ENCODE results near the gene BPIFB3. TPM values are rescaled to one million over a fixed set of nuclear protein-coding genes. Genes with fewer than 3 reads are reported as not detected.

Gene BPIFB3
- polyA plus RNA-seq, 3 donors = not detected

GRCh38 chr20:33091147-33091546, 37.4 kb downstream of the BPIFB3 start:
- H3K4me1 Mint-ChIP-seq = no peaks in the 10 kb centered on the region

GRCh38 chr20:33091693-33092092, 38.0 kb downstream of the BPIFB3 start:
- Mint-ChIP-seq H3K36me3 (no peaks in the 10 kb centered on the region), H3K4me3 (no peak overlapping the region), H3K27ac (peak overlapping the region in 1 of 7 donors; percentile 58), H3K4me1 (no peaks in the 10 kb centered on the region), H3K27me3 (ENCODE audit: low read depth in 3 of 3) (peaks cover 2 to 4% (median 3%) of the 10 kb centered on the region in 3 donors), H3K9me3 (no peaks in the 10 kb centered on the region)
- Histone ChIP-seq H3K9me3 (replicated peaks in 1 of 2; ENCODE audit: control insufficient read depth in 1 of 2, insufficient read depth in 1 of 2, low read length in 2 of 2) (no peaks in the 10 kb centered on the region), H4K20me1 (ENCODE audit: insufficient read depth, low read length) (no peaks in the 10 kb centered on the region), H2AFZ (ENCODE audit: insufficient read depth, low read depth, low read length, poor library complexity, severe bottlenecking) (no peak overlapping the region), H3K9ac (ENCODE audit: insufficient read depth, low read length, poor library complexity, severe bottlenecking) (no peak overlapping the region), H3K27me3 (ENCODE audit: control insufficient read depth in 2 of 2, insufficient read depth in 2 of 2, low read length in 2 of 2) (no peaks in the 10 kb centered on the region), H3K4me1 (ENCODE audit: control insufficient read depth in 1 of 2, insufficient read depth in 2 of 2, low read length in 2 of 2) (no peaks in the 10 kb centered on the region), H3K27ac (ENCODE audit: low read depth in 1 of 2, low read length in 2 of 2) (no peak overlapping the region), H3K36me3 (replicated peaks in 1 of 2; ENCODE audit: control insufficient read depth in 1 of 2, insufficient read depth in 2 of 2, low read length in 2 of 2) (no peaks in the 10 kb centered on the region), H3K4me3 (replicated peaks in 1 of 3; ENCODE audit: low read depth in 2 of 3, low read length in 3 of 3) (no peak overlapping the region), H3K4me2 (replicated peaks; ENCODE audit: extremely low read depth, low read length, poor library complexity, severe bottlenecking) (no peak overlapping the region), H3K79me2 (ENCODE audit: insufficient read depth, low read length) (no peaks in the 10 kb centered on the region)
- TF ChIP-seq CTCF (IDR thresholded peaks at IDR 0.05) = no peak
- intact Hi-C loops (cut with micrococcal nuclease) = no loop called here
- 100% methylated on average over 2 of the region's 3 CpGs for WGBS (ENCODE audit: insufficient coverage)
- no peak for DNase-seq

More at GRCh38 chr20:33091147-33091546, 37.4 kb downstream of the BPIFB3 start:
- Histone ChIP-seq H3K9me3 (replicated peaks in 1 of 2; ENCODE audit: control insufficient read depth in 1 of 2, insufficient read depth in 1 of 2, low read length in 2 of 2) (no peaks in the 10 kb centered on the region), H3K27me3 (ENCODE audit: control insufficient read depth in 2 of 2, insufficient read depth in 2 of 2, low read length in 2 of 2) (no peaks in the 10 kb centered on the region), H3K4me2 (replicated peaks; ENCODE audit: extremely low read depth, low read length, poor library complexity, severe bottlenecking) (no peak overlapping the region), H3K79me2 (ENCODE audit: insufficient read depth, low read length) (no peaks in the 10 kb centered on the region), H3K4me1 (ENCODE audit: control insufficient read depth in 1 of 2, insufficient read depth in 2 of 2, low read length in 2 of 2) (no peaks in the 10 kb centered on the region), H2AFZ (ENCODE audit: insufficient read depth, low read depth, low read length, poor library complexity, severe bottlenecking) (no peak overlapping the region), H4K20me1 (ENCODE audit: insufficient read depth, low read length) (no peaks in the 10 kb centered on the region), H3K4me3 (replicated peaks in 1 of 3; ENCODE audit: low read depth in 2 of 3, low read length in 3 of 3) (no peak overlapping the region), H3K36me3 (replicated peaks in 1 of 2; ENCODE audit: control insufficient read depth in 1 of 2, insufficient read depth in 2 of 2, low read length in 2 of 2) (no peaks in the 10 kb centered on the region), H3K27ac (ENCODE audit: low read depth in 1 of 2, low read length in 2 of 2) (no peak overlapping the region), H3K9ac (ENCODE audit: insufficient read depth, low read length, poor library complexity, severe bottlenecking) (no peak overlapping the region)
- Mint-ChIP-seq H3K27ac (no peak overlapping the region), H3K27me3 (ENCODE audit: low read depth in 3 of 3) (peaks cover 2 to 4% (median 3%) of the 10 kb centered on the region in 3 donors), H3K9me3 (no peaks in the 10 kb centered on the region), H3K4me3 (no peak overlapping the region), H3K36me3 (no peaks in the 10 kb centered on the region)
- TF ChIP-seq CTCF (IDR thresholded peaks at IDR 0.05) = no peak
- DNase-seq = no peak
- no CpG with 5 or more reads among the region's 3 CpGs for WGBS (ENCODE audit: insufficient coverage)
- intact Hi-C loops (cut with micrococcal nuclease) = no loop called here

Measured in CD14-positive monocyte (primary cell).